ENCODE measurements around the gene FGG.
"Not testable (repeated sequence)": the region's sequence is repeated elsewhere in the genome, so short reads cannot be mapped to it uniquely, and the experiment has no call there.

FGG gene

GRCh38 chr4:154610582-154610981 is 1.9 kb downstream of the FGG start:
- no peak for FAIRE-seq

GRCh38 chr4:154609532-154609931 is 2.9 kb downstream of the FGG start:
- FAIRE-seq: no peak

GRCh38 chr4:154608361-154609252 is 3.8 kb downstream of the FGG start:
- FAIRE-seq: no peak

GRCh38 chr4:154606728-154607723 is 5.4 kb downstream of the FGG start:
- FAIRE-seq: no peak

GRCh38 chr4:154604696-154605200 is 7.7 kb downstream of the FGG start:
- FAIRE-seq: no peak

GRCh38 chr4:154603033-154603943 is 9.2 kb downstream of the FGG start:
- FAIRE-seq: no peak

- FAIRE-seq: no peak
Observed at GRCh38 chr4:154602404-154603020, 9.9 kb downstream of the FGG start.

- FAIRE-seq: no peak
Observed at GRCh38 chr4:154597798-154598774, 14.4 kb downstream of the FGG start.

GRCh38 chr4:154597281-154597680 is 15.2 kb downstream of the FGG start:
- not testable (repeated sequence) for FAIRE-seq

GRCh38 chr4:154595807-154596206 is 16.6 kb downstream of the FGG start:
- FAIRE-seq: no peak

GRCh38 chr4:154594343-154594742 is 18.1 kb downstream of the FGG start:
- FAIRE-seq: not testable (repeated sequence)

- FAIRE-seq: no peak
Observed at GRCh38 chr4:154593868-154594267, 18.6 kb downstream of the FGG start.

GRCh38 chr4:154591890-154592289 is 20.6 kb downstream of the FGG start:
- FAIRE-seq: no peak

- no peak for FAIRE-seq
Observed at GRCh38 chr4:154590329-154591006, 22.0 kb downstream of the FGG start, which contains the start of gene FGA. Gene FGA (minus strand): TSS chr4:154590742. CDS start chr4:154590687, 55 bp downstream.

GRCh38 chr4:154589296-154590197 is 22.9 kb downstream of the FGG start:
- FAIRE-seq: no peak

GRCh38 chr4:154588198-154588597 is 24.3 kb downstream of the FGG start:
- no peak for FAIRE-seq

- FAIRE-seq: no peak
Observed at GRCh38 chr4:154586296-154587033, 26.0 kb downstream of the FGG start.
